ENCODE measurements around the gene OBP2A. TPM values are rescaled to one million over a fixed set of nuclear protein-coding genes. Genes with fewer than 3 reads are reported as not detected.
A peak's percentile ranks its signal among the peaks of the same experiment; 100 is the strongest.

Gene OBP2A
- total RNA-seq, 1 donor from 2014 or later, result not detected

- H3K36me3 Mint-ChIP-seq (ENCODE audit: insufficient read depth), result no peaks in the 10 kb centered on the region
- peak overlapping the region; percentile 23 for H3K27ac Mint-ChIP-seq
- no peaks in the 10 kb centered on the region for H3K4me1 Mint-ChIP-seq (ENCODE audit: low read depth)
- no peak overlapping the region for H3K4me3 Mint-ChIP-seq (ENCODE audit: low read depth)
- no peak for DNase-seq (ENCODE audit: low spot score, unreplicated experiment)
- no peaks in the 10 kb centered on the region for H3K9me3 Mint-ChIP-seq (ENCODE audit: low read depth)
- H3K27me3 Mint-ChIP-seq, result peaks cover 12% of the 10 kb centered on the region
- no peak for TF ChIP-seq CTCF (IDR thresholded peaks at IDR 0.05; ENCODE audit: unreplicated experiment)
Measured at GRCh38 chr9:135581636-135582426, 35.9 kb downstream of the OBP2A start.

- Mint-ChIP-seq H3K36me3 (ENCODE audit: insufficient read depth) (no peaks in the 10 kb centered on the region), H3K4me1 (ENCODE audit: low read depth) (no peaks in the 10 kb centered on the region), H3K4me3 (ENCODE audit: low read depth) (no peak overlapping the region), H3K27ac (no peak overlapping the region), H3K9me3 (ENCODE audit: low read depth) (no peaks in the 10 kb centered on the region), H3K27me3 (peaks cover 12% of the 10 kb centered on the region)
- no peak for TF ChIP-seq CTCF (IDR thresholded peaks at IDR 0.05; ENCODE audit: unreplicated experiment)
- no peak for DNase-seq (ENCODE audit: low spot score, unreplicated experiment)
Measured at GRCh38 chr9:135582541-135582940, 36.6 kb downstream of the OBP2A start.

GRCh38 chr9:135582966-135583687 lies 37.2 kb downstream of the OBP2A start:
- Mint-ChIP-seq H3K4me3 (ENCODE audit: low read depth) (no peak overlapping the region), H3K36me3 (ENCODE audit: insufficient read depth) (no peaks in the 10 kb centered on the region), H3K27ac (no peak overlapping the region), H3K27me3 (peaks cover 12% of the 10 kb centered on the region), H3K4me1 (ENCODE audit: low read depth) (no peaks in the 10 kb centered on the region), H3K9me3 (ENCODE audit: low read depth) (no peaks in the 10 kb centered on the region)
- no peak for TF ChIP-seq CTCF (IDR thresholded peaks at IDR 0.05; ENCODE audit: unreplicated experiment)
- no peak for DNase-seq (ENCODE audit: low spot score, unreplicated experiment)

GRCh38 chr9:135583688-135584011 lies 37.7 kb downstream of the OBP2A start:
- Mint-ChIP-seq H3K27ac (no peak overlapping the region), H3K36me3 (ENCODE audit: insufficient read depth) (no peaks in the 10 kb centered on the region), H3K4me3 (ENCODE audit: low read depth) (no peak overlapping the region), H3K4me1 (ENCODE audit: low read depth) (no peaks in the 10 kb centered on the region), H3K27me3 (peaks cover 12% of the 10 kb centered on the region), H3K9me3 (ENCODE audit: low read depth) (no peaks in the 10 kb centered on the region)
- no peak for DNase-seq (ENCODE audit: low spot score, unreplicated experiment)
- TF ChIP-seq CTCF (IDR thresholded peaks at IDR 0.05; ENCODE audit: unreplicated experiment), result no peak

- Mint-ChIP-seq H3K27ac (no peak overlapping the region), H3K36me3 (ENCODE audit: insufficient read depth) (no peaks in the 10 kb centered on the region), H3K27me3 (peaks cover 12% of the 10 kb centered on the region), H3K9me3 (ENCODE audit: low read depth) (no peaks in the 10 kb centered on the region), H3K4me1 (ENCODE audit: low read depth) (no peaks in the 10 kb centered on the region), H3K4me3 (ENCODE audit: low read depth) (no peak overlapping the region)
- DNase-seq (ENCODE audit: low spot score, unreplicated experiment), result no peak
- TF ChIP-seq CTCF (IDR thresholded peaks at IDR 0.05; ENCODE audit: unreplicated experiment), result no peak
Measured at GRCh38 chr9:135584371-135584770, 38.4 kb downstream of the OBP2A start.
